K562 (cell line): ENCODE results near the gene GJA9. TPM values are rescaled to one million over a fixed set of nuclear protein-coding genes. Genes with fewer than 3 reads are reported as not detected.
A peak's percentile ranks its signal among the peaks of the same experiment; 100 is the strongest.

Experiments used
- FOXA1 ChIP-seq: fragments of 450-650 bp; IDR thresholded peaks from 2 replicates; pipeline ENCODE4 v1.6.1; 2016; ENCODE audit warnings: mild to moderate bottlenecking, borderline replicate concordance
- GTF2F1 ChIP-seq: IDR thresholded peaks from 2 replicates; pipeline ENCODE4 v1.6.1; 2011; ENCODE audit warnings: low read depth, low read length, improper control_type of control experiment
- JUNB ChIP-seq: fragments of 450-650 bp; formaldehyde crosslinking; conservative IDR thresholded peaks from 2 replicates; pipeline ENCODE4 v1.4.0; 2020; ENCODE audit warnings: mild to moderate bottlenecking
- MEF2A ChIP-seq: IDR thresholded peaks from 2 replicates; pipeline ENCODE4 v1.6.1; 2011; ENCODE audit warnings: low read depth, mild to moderate bottlenecking, low read length, moderate library complexity; ENCODE audit not compliant: control insufficient read depth
- NEUROD1 ChIP-seq: fragments of 150-350 bp; IDR thresholded peaks from 2 replicates; pipeline ENCODE4 v1.6.1; 2014; ENCODE audit warnings: borderline replicate concordance, low read length, low read depth; ENCODE audit not compliant: partially characterized antibody
- NFIX ChIP-seq: fragments of 250-450 bp; sonication (Bioruptor Pico); IDR thresholded peaks from 2 replicates; pipeline ENCODE4 v1.4.0; 2020; ENCODE audit warnings: low read depth, mild to moderate bottlenecking, moderate library complexity
- PREB ChIP-seq: sonication (generic); formaldehyde crosslinking; IDR thresholded peaks from 2 replicates; pipeline ENCODE4 v1.8.1; 2023; ENCODE audit warnings: mild to moderate bottlenecking, missing genetic modification reagents
- SAP30 ChIP-seq: fragments of 200-600 bp; sonication (generic); IDR thresholded peaks from 2 replicates; pipeline ENCODE4 v1.6.1; 2012; ENCODE audit warnings: borderline replicate concordance, low read depth, mild to moderate bottlenecking, moderate library complexity, low read length, control low read depth, inconsistent platforms; ENCODE audit not compliant: insufficient read depth, poor library complexity, severe bottlenecking
- SPI1 ChIP-seq: IDR thresholded peaks from 2 replicates; pipeline ENCODE4 v1.6.1; 2011; ENCODE audit warnings: low read depth, low read length, control low read depth, borderline replicate concordance
- TCFL5 ChIP-seq: fragments of 250-450 bp; sonication (Bioruptor Pico); conservative IDR thresholded peaks from 2 replicates; pipeline ENCODE4 v1.6.1; 2021; ENCODE audit warnings: mild to moderate bottlenecking, moderate library complexity, matching md5 sums
- ZBTB9 ChIP-seq: fragments of 450-650 bp; formaldehyde crosslinking; IDR thresholded peaks from 2 replicates; pipeline ENCODE4 v1.4.0; 2020; ENCODE audit warnings: mild to moderate bottlenecking, moderate library complexity
- ZNF699 ChIP-seq: fragments of 250-450 bp; sonication (Bioruptor Pico); IDR thresholded peaks from 2 replicates; pipeline ENCODE4 v1.8.0; 2021; ENCODE audit warnings: mild to moderate bottlenecking, moderate library complexity; ENCODE audit not compliant: insufficient replicate concordance
- polyA plus RNA-seq, 8 experiments: library from polyadenylated mRNA; depleted of rRNA in 4 of 8; stranded (reverse) in 5 of 8; unstranded in 3 of 8; fragments of >200 nt; fragmentation: Nextera tagmentation in 2 of 8; fragmentation: Illumina TruSeq in 1 of 8; extraction: Ambion mirVana in 2 of 8; extraction: Trizol in 1 of 8; gene quantifications; 2 replicates each; pipeline versions ENCODE4 v1.2.1 to v1.2.3, GENCODE V29; 2011 to 2014; ENCODE audit warnings: inconsistent platforms in 1 of 8, missing spikeins in 1 of 8
- total RNA-seq, 7 experiments: library from RNA; depleted of rRNA in 6 of 7; stranded (reverse); fragments of >200 nt in 6 of 7; fragmentation: Illumina TruSeq in 2 of 7; extraction: Trizol in 2 of 7; gene quantifications; 2 replicates each; pipeline versions ENCODE4 v1.2.1 to v1.2.3, GENCODE V29; 2011 to 2021; ENCODE audit warnings: low replicate concordance in 1 of 7
- TF ChIP-seq, protein P1 (sequence below), 2 experiments: fragments of 450-650 bp; formaldehyde crosslinking in 1 of 2; IDR thresholded peaks; 2 replicates each; pipeline versions ENCODE4 v1.4.0 to v1.6.1; 2014 to 2020; ENCODE audit warnings: mild to moderate bottlenecking in 2 of 2, borderline replicate concordance in 1 of 2, low read depth in 1 of 2
- TF ChIP-seq, protein P2 (sequence below): fragments of 450-650 bp; IDR thresholded peaks from 2 replicates; pipeline ENCODE4 v1.6.1; 2016; ENCODE audit warnings: low read depth, mild to moderate bottlenecking, moderate library complexity

GJA9 gene
- total and polyA plus RNA-seq, 9 of the 15 experiments (the other 6 are each of a cell fraction or from before 2014, with no cell fraction given): not detected

DNA sequence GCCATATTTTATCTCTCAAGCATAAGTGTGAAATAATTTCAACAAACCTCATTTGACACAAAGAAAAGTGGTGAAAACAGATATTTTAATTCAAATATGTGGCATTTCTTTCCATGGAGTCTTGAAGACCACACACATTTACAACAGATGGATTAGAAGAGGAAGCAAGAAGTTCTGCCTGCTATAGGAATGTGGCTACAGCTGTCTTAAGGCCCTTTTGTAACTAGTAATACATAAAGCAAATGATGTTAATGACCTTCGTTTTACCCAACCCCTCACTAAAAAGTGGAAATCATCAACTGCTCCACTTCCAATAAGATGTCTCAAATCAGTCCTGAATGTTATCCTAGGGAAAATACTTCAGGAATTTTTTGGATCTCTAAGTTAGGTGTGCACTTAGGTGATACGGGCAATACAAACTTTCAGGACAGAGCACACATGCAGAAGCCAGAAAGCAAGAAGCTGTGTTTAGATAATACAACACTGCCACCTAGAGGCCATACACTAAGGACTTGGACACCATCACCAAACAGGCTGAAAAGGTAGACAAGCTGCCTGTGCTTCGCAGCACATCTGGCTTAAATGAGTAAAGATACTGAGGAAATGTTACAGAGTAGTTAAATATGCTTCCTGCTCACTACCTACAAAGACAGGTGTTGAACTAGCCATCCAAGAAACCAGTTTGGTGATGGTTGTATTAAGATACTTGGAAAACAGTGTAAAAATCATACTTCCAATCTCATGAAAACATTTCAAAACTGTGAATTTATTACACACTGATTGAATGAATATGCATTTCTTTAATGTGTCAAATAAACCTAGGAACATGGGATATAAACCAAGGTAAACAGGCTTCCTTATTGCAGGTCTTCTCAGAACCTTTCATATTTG, 46.2 kb downstream of the GJA9 start (continued):
- TF ChIP-seq MEF2A (no peak), FOXA1 (no peak), ZBTB9 (CRISPR knock-in tag) (no peak), SPI1 (no peak), NFIX (CRISPR knock-in tag) (no peak), TCFL5 (CRISPR knock-in tag) (no peak), NEUROD1 (no peak), JUNB (no peak), GTF2F1 (no peak), SAP30 (no peak), ZNF699 (CRISPR knock-in tag) (no peak), PREB (CRISPR knock-in tag) (no peak)
- TF ChIP-seq, protein P1, sequence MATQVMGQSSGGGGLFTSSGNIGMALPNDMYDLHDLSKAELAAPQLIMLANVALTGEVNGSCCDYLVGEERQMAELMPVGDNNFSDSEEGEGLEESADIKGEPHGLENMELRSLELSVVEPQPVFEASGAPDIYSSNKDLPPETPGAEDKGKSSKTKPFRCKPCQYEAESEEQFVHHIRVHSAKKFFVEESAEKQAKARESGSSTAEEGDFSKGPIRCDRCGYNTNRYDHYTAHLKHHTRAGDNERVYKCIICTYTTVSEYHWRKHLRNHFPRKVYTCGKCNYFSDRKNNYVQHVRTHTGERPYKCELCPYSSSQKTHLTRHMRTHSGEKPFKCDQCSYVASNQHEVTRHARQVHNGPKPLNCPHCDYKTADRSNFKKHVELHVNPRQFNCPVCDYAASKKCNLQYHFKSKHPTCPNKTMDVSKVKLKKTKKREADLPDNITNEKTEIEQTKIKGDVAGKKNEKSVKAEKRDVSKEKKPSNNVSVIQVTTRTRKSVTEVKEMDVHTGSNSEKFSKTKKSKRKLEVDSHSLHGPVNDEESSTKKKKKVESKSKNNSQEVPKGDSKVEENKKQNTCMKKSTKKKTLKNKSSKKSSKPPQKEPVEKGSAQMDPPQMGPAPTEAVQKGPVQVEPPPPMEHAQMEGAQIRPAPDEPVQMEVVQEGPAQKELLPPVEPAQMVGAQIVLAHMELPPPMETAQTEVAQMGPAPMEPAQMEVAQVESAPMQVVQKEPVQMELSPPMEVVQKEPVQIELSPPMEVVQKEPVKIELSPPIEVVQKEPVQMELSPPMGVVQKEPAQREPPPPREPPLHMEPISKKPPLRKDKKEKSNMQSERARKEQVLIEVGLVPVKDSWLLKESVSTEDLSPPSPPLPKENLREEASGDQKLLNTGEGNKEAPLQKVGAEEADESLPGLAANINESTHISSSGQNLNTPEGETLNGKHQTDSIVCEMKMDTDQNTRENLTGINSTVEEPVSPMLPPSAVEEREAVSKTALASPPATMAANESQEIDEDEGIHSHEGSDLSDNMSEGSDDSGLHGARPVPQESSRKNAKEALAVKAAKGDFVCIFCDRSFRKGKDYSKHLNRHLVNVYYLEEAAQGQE (IDR thresholded peaks at IDR 0.05; ENCODE audit: borderline replicate concordance): peak; percentile 81
- TF ChIP-seq, protein P1 (CRISPR knock-in tag; IDR thresholded peaks at IDR 0.05; ENCODE audit: low read depth): no peak
- TF ChIP-seq, protein P2, sequence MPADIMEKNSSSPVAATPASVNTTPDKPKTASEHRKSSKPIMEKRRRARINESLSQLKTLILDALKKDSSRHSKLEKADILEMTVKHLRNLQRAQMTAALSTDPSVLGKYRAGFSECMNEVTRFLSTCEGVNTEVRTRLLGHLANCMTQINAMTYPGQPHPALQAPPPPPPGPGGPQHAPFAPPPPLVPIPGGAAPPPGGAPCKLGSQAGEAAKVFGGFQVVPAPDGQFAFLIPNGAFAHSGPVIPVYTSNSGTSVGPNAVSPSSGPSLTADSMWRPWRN: no peak
